Hepatocyte (in vitro differentiated cells): ENCODE data around the gene VAV2.

Experiments used
- CTCF ChIP-seq: fragments of 200-600 bp; sonication (generic); IDR thresholded peaks from 2 replicates; pipeline ENCODE4 v1.5.1; 2016; ENCODE audit warnings: antibody characterized with exemption, mild to moderate bottlenecking; ENCODE audit not compliant: poor library complexity
- EZH2 ChIP-seq: fragments of 200-600 bp; sonication (generic); IDR thresholded peaks from 2 replicates; pipeline ENCODE4 v1.6.1; 2016; ENCODE audit warnings: antibody characterized with exemption, mild to moderate bottlenecking, borderline replicate concordance

- no peak for TF ChIP-seq EZH2
- TF ChIP-seq CTCF, result no peak
These were observed 57.5 kb downstream of the VAV2 start for GRCh38 chr9:133934482-133935232.
